GM19351 (cell line): ENCODE measurements around the gene OSBPL9.
A peak's percentile ranks its signal among the peaks of the same experiment; 100 is the strongest.

Experiments used
- ATAC-seq: cut with Tn5 transposase; IDR thresholded peaks from one replicate; pipeline ENCODE4 v1.9.1; 2021; ENCODE audit warnings: mild to moderate bottlenecking, moderate library complexity; ENCODE audit not compliant: unreplicated experiment

The OSBPL9 gene

DNA sequence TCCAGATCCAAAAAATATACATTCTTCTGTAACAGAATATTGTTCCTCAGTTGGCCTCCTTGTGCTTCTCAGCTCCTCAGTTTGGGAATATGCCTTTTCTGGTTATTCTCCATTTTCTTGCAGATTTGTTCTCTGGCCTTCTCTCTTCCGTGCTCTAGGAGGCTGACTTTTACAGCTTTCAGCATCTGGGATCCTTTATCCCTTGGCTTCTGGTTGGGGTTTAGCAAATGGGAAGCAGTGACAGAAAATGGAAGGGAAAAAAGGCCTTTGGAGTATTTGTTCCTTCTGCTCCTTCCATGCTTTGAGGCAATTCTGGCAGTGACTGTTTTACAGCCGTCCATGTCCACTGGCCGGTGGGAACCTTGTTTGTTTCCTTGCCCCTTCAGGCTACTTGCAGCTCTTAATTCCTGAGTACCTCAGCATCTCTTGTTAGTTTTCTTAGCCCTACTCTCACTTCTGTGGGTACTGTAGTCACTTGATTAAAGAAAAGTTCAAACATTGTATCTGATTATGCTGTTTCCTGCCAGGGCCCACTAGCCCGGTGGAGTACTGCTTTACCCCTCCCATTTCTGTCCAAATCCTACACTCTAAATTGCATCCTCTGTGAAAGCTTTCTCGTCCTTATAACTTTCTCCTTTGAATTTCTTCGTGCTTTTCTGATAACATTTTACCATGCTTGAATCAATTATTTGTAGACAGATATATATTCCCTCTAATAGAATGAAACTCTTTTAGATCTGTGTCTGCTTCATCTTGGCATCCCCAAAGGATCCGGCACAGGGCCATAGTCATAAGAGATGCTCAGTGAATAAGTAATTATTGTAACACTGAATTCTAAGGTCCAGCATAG is 118.2 kb downstream of the OSBPL9 start:
- ATAC-seq, result no peak

GRCh38 chr1:51735746-51736254 is 118.9 kb downstream of the OSBPL9 start:
- ATAC-seq, result no peak

DNA sequence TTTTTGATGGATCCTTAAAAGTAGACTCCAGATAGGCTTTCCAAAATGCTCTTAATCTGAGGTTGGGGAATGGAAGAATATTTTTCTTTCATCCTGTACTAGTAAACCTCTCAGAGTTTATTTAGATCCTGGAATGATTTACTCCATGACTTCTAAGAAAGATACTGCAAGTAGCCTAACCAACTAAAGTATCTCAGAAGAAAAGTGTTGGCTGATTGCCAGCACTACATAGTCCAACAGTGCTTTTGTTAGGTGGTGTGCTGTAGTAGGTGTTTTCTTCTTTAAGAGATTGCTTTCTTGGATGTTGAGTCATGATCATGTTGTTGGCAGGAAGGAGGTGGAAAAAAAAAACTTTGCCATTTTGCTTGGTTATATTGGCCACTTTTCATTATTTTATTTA is 119.8 kb downstream of the OSBPL9 start:
- no peak for ATAC-seq

DNA sequence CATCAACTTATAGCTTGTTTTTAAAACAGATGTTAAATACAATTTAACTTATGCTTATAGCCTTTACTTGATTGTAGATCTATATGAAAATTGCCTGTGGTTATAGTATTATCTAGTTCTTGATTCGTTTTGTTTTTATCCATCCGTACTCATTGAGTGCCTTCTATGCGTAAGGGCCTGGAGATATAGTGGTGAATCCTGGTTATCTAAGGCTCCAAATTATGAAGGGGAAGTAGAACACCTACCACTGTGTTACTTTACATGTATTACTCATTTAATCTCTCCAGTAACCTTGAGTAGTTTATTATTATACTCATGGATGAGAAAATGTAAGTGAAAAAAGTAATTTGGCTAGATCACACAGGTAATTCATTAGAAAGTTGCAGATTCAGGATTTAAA is 121.8 kb downstream of the OSBPL9 start:
- ATAC-seq, result no peak

DNA sequence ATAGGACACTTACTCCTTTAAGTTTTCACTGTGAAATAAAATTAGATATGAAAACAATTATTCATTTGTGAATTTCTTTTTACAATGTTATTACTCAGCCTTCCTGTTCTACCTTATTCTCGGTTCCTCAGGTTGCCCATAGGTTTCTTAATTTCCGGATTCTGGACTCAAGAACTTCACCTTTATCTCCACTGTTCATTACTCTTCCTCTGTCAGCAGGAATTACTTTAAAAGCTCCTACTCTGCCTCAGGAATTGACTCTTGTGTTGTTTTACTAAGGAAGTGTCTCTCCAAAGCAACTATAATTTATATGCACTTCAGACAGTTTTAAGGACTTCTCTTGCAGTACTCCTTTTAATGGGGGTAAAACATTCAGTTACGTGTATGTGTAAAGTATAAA is 123.8 kb downstream of the OSBPL9 start:
- ATAC-seq, result peak; percentile 59

- no peak for ATAC-seq
Measured at GRCh38 chr1:51741121-51741681, 124.3 kb downstream of the OSBPL9 start.

DNA sequence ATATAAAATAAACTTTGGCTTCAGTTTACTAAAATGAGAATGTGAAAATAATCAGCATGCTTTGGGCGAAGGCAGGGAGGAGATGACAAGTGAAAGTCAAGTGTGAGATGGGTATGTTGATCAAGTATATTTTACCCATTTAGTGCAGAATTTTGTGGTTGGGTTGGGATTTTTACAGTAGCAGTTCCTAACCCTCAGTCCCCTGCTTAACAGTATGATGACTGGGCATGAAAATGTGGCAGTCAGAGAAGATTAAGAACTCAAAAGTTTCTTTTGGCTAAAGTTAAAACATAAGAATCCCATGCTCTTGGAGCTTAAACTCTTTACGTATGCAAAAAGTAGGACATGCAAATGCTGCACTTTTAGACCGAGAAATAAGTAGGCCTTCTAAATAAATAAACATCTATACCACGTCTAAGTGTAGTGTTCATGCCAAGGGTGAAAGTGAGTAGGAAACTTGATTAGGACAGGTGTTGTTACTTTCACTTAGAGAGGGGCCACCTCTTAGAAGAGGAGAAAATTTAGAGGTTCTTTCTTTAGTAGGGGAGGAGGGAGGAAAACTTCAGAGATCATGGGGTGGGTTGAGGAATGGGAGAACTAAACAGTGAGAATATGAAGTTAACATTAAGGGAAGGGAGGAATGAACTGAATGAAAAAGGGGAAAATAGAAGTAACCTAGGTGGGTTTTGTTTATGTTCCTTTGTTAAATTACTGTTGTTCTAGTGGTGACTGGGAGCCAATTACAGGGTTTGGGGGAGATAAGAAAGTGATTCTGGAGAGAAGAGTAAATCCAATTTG is 127.8 kb downstream of the OSBPL9 start:
- ATAC-seq, result no peak

- no peak for ATAC-seq
Measured at GRCh38 chr1:51745304-51745570, 128.3 kb downstream of the OSBPL9 start.

GRCh38 chr1:51749151-51749550 is 132.3 kb downstream of the OSBPL9 start:
- no peak for ATAC-seq

DNA sequence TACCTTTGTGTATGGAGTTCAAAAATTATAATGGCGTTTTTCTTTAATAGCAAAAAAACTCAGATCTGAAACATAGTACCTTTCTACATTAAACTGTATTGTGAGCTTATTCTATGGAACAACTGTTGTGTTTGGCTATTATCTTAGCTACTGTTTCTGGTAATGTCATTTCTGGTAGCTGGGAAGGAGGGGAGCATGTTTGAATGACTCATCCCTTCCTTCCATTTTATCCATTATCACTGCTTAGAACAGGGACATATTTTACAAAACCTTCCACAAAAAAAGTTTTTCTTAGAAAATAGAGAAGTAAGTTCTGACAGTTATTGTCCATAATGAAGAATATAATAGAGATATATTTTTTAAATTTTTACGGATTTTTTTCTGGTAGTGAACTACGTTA is 133.3 kb downstream of the OSBPL9 start:
- ATAC-seq, result no peak

DNA sequence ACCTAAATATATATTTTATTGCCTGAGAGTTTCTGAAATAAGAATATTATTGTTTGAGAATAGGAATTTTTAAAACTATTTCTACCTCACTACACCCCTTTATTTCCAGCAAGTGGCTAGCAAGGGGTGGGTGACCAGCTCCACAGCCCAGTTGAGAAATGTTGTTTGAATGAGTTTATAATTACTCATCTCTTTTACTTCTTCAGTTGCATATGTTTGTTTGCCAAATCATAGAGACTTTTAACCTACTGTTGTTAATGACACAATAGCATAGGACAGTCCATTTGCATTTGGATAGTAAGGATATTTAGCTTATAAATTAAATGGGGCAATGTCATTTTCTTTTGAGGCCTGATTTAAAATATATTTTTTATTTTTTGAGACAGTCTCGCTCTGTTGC is 133.8 kb downstream of the OSBPL9 start:
- ATAC-seq, result no peak

DNA sequence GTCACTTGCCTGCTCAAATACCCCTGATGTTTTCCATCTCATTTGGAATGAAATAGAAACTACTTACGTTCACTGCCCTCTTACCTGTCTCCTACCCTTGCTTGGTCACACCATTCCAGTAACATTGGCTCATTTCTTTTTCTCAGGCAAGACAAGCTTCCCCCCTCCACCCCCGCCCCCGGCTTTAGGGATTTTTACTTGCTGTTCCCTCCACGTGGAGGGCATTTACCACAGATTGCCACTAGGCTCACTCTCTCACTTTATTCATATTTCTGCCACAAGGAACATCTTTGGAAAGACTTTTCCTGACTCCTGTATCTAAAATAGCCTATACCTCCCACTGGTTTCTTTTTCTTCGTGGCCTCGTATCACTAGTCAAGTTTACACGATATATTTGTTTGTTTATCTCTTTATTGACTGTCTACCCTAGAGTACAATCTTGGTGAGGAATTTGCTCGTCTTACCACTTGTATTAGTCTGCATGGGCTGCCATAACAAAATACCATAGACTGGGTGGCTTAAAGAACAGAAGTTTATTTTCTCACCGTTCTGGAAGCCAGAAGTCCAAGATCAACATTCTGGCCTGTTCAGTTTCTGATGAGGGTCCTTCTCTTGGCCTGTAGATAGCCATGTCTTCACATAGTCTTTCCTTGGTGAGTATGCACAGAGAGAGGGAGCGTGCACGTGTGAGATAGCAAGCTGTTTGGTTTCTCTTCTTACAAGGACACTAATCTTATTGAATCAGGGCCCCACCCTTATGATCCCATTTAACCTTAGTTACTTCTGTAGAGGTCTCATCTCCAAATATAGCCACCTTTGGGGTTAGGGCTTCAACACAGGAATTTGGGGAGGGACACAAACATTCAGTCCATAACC is 135.4 kb downstream of the OSBPL9 start:
- no peak for ATAC-seq

GRCh38 chr1:51753969-51754368 is 137.1 kb downstream of the OSBPL9 start:
- no peak for ATAC-seq

DNA sequence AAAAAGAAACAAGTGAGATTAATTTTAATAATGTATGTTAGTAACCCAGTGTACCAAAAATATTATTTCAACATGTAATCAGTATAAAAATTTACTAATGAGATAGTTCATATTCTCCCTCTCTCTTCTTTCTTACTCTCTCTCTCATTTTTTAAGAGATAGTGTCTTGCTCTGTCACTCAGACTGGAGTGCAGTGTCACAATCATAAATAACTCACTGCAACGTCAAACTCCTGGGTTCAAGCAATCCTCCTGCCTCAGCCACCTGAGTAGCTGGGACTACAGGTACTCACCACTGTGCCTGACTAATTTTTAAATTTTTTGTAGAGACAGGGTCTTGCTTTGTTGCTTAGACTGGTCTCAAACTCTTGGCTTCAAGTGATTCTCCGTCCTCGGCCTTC is 137.8 kb downstream of the OSBPL9 start:
- no peak for ATAC-seq

DNA sequence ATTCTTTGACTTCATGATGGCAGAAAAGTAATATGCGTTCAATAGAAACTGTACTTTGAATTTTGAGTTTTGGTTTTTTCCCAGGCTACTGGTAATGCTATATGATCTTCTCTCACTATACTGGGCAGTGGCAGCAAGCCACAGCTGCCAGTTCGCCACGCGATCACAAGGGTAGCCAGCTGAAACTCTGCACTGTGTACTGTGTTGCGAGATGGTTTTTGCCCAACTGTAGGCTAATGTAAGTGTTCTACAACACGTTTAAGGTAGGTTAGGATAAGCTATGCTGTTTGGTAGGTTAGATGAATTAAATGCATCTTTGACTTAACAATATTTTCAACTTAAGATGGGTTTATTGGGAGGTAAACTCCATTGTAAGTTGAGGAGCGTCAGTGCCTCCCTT is 138.5 kb downstream of the OSBPL9 start:
- no peak for ATAC-seq

DNA sequence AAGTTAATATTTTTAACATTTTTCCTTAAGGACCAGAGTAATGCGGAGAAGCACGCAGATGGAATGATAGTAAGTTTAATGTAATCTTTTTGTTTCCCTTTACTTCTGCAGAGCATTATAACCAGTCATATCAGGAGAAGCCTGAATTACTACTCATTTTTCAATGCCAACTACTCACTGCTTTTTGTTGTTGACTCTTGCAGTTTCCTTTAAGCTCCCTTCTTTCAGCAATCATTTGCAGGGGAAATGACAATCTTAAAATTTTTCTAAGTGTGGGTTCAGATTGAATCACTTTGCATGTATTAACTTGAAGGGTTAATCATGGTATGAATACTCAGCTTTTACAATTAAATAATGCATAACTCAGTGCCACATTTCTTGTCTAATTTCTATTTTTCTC is 139.4 kb downstream of the OSBPL9 start:
- ATAC-seq, result no peak

DNA sequence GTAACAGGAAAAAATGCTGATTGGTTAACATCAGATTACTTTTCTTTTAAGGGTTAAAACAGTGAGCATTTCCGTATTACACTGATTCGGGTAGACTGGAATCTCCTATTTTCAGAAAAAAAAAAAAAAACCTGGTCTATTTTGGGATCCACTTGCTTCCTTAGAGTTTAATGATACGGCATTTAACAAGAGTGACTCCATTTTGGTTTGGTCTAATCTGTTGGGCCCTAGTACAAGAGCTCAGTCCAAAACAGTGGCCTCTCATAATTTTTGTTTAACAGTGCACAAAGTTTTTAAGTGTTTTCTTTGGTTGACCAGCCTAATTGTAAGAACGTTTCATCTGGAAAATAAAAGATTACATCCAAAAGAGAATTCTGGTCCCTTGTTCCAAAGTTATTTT is 141.4 kb downstream of the OSBPL9 start:
- ATAC-seq, result no peak

- ATAC-seq, result no peak
Measured at GRCh38 chr1:51760872-51761271, 144.0 kb downstream of the OSBPL9 start.

- no peak for ATAC-seq
Measured at GRCh38 chr1:51761351-51761750, 144.5 kb downstream of the OSBPL9 start.

- ATAC-seq, result no peak
Measured at GRCh38 chr1:51768971-51769588, 152.2 kb downstream of the OSBPL9 start.

- ATAC-seq, result no peak
Measured at GRCh38 chr1:51776408-51776807, 159.5 kb downstream of the OSBPL9 start.
